Cardiac muscle cell (in vitro differentiated cells and primary cell): ENCODE results near the gene FAM72B. TPM values are rescaled to one million over a fixed set of nuclear protein-coding genes. Genes with fewer than 3 reads are reported as not detected.
"Not testable (repeated sequence)": the region's sequence is repeated elsewhere in the genome, so short reads cannot be mapped to it uniquely, and the experiment has no call there.

ENCODE experiments used
- DNase-seq, 2 donors: peaks; one replicate each; pipeline versions ENCODE4 v3.0.0 to v3.0.0-alpha.2; 2010 to 2017; ENCODE audit warnings: low read depth in 1 of 2, low spot score in 1 of 2
- H3K27ac ChIP-seq: fragments of 200-600 bp; sonication (generic); 2 replicates; pipeline ENCODE4 v1.5.1; 2016
- H3K27me3 ChIP-seq: fragments of 200-600 bp; sonication (generic); 2 replicates; pipeline ENCODE4 v1.6.0; 2016; ENCODE audit warnings: control low read depth
- H3K36me3 ChIP-seq: fragments of 200-600 bp; sonication (generic); 2 replicates; pipeline ENCODE4 v1.5.1; 2016; ENCODE audit warnings: control low read depth
- H3K4me1 ChIP-seq: fragments of 200-600 bp; sonication (generic); 2 replicates; pipeline ENCODE4 v1.8.1; 2017; ENCODE audit warnings: low read depth, mild to moderate bottlenecking, mixed run types
- H3K4me3 ChIP-seq: fragments of 200-600 bp; sonication (generic); 2 replicates; pipeline ENCODE4 v1.5.1; 2016; ENCODE audit warnings: mild to moderate bottlenecking
- H3K9me3 ChIP-seq: fragments of 200-600 bp; sonication (generic); 2 replicates; pipeline ENCODE4 v1.5.1; 2017; ENCODE audit warnings: low read depth, mild to moderate bottlenecking, control low read depth
- polyA plus RNA-seq: library from polyadenylated mRNA; unstranded; fragments of >200 nt; fragmentation: Nextera tagmentation; extraction: Ambion mirVana; gene quantifications from 2 replicates; pipeline ENCODE4 v1.2.1, GENCODE V29; 2016
- total RNA-seq: library from RNA; depleted of rRNA; stranded (reverse); fragments of >200 nt; gene quantifications from 2 replicates; pipeline ENCODE4 v1.2.3, GENCODE V29; 2016

Gene FAM72B
- total and polyA plus RNA-seq, 2 experiments from 2014 or later = 1.8 to 6.8 TPM

GRCh38 chr1:121208375-121208774, 24.2 kb upstream of the FAM72B start:
- H3K4me3 ChIP-seq, H3K27me3 ChIP-seq, H3K36me3 ChIP-seq, H3K27ac ChIP-seq, H3K9me3 ChIP-seq, DNase-seq, H3K4me1 ChIP-seq: not testable (repeated sequence)

GRCh38 chr1:121207328-121207727, 23.2 kb upstream of the FAM72B start:
- not testable (repeated sequence) for H3K4me1 ChIP-seq, DNase-seq, H3K9me3 ChIP-seq, H3K4me3 ChIP-seq, H3K27me3 ChIP-seq, H3K36me3 ChIP-seq, H3K27ac ChIP-seq

DNA sequence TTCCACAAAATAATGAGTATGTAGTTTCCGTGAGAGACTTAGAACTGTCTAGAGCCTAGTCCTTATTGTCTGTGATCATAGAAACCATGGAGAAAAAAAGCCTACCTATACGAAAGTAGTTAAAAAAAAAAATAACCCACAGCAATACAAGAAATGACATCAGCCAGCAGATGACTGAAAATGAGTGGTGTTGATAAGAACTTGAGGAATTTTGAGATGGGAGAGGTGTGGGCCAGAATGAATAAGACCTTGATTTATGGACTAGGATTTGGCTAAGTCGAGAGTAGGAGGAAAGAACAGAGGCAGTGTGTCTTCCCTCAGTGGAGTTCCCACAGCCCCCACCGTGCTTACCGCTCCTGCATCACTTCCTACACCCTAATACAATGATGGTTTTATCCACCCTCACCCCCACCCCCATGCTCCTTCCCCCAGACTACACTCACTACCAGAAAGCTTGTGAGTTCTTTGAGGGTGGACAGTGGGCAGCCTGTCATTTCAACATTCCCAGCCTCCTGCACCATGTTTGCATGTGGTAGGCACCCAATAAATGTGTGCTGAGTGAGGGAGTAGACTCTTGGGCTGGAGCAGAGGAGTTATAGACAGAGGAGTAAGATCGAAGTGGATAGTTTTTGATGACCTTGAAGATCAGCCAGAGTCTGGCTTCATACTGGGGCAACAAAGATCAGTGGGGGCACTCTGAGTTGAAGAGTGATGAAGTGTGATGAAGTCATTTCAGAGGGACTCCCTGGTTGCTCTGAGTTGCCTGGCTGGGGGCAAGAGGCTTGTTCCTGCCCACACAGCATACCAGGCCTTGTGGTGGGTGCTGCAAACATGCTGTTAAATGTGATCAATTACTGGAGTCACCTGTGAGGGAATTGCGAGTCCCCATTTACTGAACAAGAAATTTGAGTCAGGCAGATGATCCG, 21.9 kb upstream of the FAM72B start:
- H3K4me1 ChIP-seq, H3K27me3 ChIP-seq, H3K36me3 ChIP-seq, DNase-seq, H3K4me3 ChIP-seq, H3K27ac ChIP-seq, H3K9me3 ChIP-seq: not testable (repeated sequence)

DNA sequence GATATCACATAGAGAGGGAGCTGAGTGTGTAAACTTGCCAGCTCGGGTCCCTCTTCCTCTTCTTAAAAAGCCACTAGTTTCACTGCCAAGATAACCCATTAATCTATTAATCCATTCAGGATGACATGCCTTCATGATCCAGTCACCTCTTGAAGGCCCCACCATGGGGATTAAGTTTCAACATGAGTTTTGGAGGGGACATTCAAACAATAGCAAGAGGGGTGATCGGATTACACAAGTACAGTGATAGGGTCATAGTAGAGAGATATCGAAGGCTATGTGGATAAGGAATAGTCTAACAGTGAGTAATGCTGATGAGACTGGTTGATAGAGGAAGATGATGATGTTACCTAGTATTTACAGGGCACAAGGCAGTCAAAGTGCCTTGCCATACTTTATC, 18.8 kb upstream of the FAM72B start:
- H3K27me3 ChIP-seq, H3K27ac ChIP-seq, H3K4me1 ChIP-seq, DNase-seq, H3K4me3 ChIP-seq, H3K9me3 ChIP-seq, H3K36me3 ChIP-seq: not testable (repeated sequence)

GRCh38 chr1:121200985-121201981, 17.1 kb upstream of the FAM72B start:
- H3K36me3 ChIP-seq, H3K27me3 ChIP-seq, H3K27ac ChIP-seq, H3K9me3 ChIP-seq, H3K4me3 ChIP-seq, H3K4me1 ChIP-seq: not testable (repeated sequence)
- peak in 1 of 2 donors; percentile 40 for DNase-seq

DNA sequence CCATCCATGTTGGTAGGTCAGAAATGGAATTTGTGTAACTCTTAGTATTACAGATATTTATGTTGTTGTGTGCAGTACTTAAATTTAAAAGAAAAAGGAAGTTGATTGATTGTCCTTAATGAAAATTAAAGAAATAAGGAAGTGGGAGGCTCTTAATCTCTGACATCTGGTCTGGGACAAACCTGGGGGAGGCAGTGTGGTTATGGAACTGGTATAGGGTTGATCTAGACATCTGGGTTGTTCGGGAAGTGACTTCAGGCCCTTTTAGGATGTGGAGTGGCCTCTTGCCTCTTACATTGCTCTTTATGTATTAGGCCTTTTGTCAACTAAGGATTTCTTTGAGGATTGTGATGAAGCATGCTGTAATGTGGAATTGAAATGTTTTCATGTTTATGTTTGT, 16.1 kb upstream of the FAM72B start:
- H3K27me3 ChIP-seq, H3K36me3 ChIP-seq, H3K4me1 ChIP-seq, H3K9me3 ChIP-seq, DNase-seq, H3K27ac ChIP-seq, H3K4me3 ChIP-seq: not testable (repeated sequence)

GRCh38 chr1:121199763-121200162, 15.6 kb upstream of the FAM72B start:
- not testable (repeated sequence) for H3K4me1 ChIP-seq, H3K36me3 ChIP-seq, H3K9me3 ChIP-seq, H3K27ac ChIP-seq, H3K4me3 ChIP-seq, DNase-seq, H3K27me3 ChIP-seq

DNA sequence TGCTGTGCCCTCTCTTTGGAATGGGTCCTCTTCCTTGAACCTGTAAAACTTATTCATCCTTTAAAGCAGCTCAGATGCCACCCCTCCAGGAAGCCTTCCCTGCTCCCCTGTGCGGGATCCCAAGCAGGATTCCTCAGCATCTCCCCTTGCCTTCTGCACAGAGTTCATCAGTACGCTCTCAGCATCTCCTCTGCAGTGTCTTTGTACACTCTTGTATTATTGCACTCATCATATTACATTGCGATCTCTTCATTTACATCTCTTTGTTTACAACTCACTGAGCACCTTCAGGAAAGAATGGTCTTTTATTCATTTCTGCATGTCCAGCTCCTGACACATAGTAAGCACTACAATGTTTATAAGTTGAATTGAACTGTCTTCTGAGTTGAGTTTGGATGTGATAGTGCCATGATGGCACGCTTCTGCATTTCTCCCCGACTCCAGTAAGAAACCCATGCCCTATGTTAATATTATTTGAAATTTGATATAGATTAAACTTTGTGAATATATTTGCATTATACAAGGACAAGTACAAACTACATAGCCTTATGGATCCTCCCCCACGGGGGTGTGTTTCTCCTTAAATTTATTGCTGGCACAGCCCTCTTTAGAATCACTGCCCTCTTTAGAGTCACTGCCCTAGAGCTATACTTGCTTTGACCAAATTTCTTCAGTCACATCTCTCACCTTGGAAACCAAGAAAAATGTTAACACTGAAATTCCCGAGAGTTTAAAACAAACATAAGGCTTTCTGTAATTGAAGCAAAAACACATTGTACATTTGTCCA, 13.1 kb upstream of the FAM72B start:
- DNase-seq, H3K36me3 ChIP-seq, H3K4me1 ChIP-seq, H3K27me3 ChIP-seq, H3K27ac ChIP-seq, H3K4me3 ChIP-seq, H3K9me3 ChIP-seq: not testable (repeated sequence)

- H3K27ac ChIP-seq, H3K36me3 ChIP-seq, H3K9me3 ChIP-seq, DNase-seq, H3K27me3 ChIP-seq, H3K4me1 ChIP-seq, H3K4me3 ChIP-seq: not testable (repeated sequence)
Observed at GRCh38 chr1:121192512-121192911, 8.4 kb upstream of the FAM72B start.

DNA sequence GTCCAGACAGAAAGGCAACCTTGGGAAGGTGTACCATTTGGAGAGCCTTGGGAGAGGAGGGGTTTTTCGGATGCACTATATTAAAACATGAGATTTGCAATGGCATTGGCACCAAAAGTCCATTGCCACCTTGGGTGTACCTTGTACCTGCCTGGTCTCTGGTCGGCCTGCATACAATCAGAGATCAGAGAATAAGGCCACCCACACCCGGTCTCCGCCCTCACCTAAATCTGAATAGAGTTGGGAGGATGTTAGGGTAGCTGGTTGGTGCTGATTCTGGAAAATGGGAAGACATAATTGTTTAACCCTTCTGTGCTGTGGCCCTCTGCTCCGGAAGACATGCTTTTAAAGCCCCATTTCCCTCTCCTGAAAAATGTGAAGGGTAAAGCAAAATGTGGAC, 3.8 kb upstream of the FAM72B start:
- not testable (repeated sequence) for H3K27me3 ChIP-seq, DNase-seq, H3K4me3 ChIP-seq, H3K36me3 ChIP-seq, H3K27ac ChIP-seq, H3K9me3 ChIP-seq, H3K4me1 ChIP-seq

- H3K9me3 ChIP-seq, DNase-seq: not testable (repeated sequence)
- H3K4me3 ChIP-seq = peak overlapping the region; percentile 27
Observed at GRCh38 chr1:121186191-121186590, 2.1 kb upstream of the FAM72B start.

DNA sequence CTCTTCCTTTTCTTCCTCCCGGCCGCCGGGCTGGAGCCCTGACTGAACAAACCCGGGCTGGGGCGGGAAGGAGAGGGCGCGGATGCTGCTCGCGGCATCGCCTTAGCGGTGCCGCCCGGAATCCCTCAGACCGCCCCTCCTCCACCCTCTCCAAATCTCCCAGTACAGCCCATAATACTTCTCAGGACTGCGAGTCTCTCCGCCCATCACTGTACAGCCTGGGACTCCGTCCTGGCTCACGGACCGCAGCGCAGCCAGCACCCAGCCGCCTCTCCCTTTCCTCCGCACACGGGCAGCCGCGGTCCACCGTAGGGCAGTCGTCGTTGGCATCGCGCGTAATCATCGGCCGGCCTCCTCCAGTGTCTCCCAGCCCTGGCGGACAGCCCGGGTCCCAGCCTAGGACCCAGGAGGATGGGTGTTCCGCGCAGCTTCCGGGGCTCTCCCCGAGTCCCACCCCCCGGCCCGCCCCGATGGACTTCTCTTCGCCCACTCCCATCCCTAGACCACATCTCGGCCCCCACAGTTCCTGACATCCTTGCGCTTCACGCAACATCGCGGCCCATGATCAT, 1.1 kb upstream of the FAM72B start:
- not testable (repeated sequence) for H3K9me3 ChIP-seq, H3K36me3 ChIP-seq, DNase-seq, H3K27me3 ChIP-seq, H3K4me1 ChIP-seq, H3K27ac ChIP-seq
- H3K4me3 ChIP-seq = peak overlapping the region; percentile 45

More at GRCh38 chr1:121186191-121186590, 2.1 kb upstream of the FAM72B start:
- not testable (repeated sequence) for H3K36me3 ChIP-seq, H3K27me3 ChIP-seq, H3K27ac ChIP-seq, H3K4me1 ChIP-seq

- H3K27ac ChIP-seq, H3K4me1 ChIP-seq, H3K36me3 ChIP-seq, H3K9me3 ChIP-seq, H3K27me3 ChIP-seq: not testable (repeated sequence)
- DNase-seq = peak in 1 of 2 donors; percentile 0
- H3K4me3 ChIP-seq = peak overlapping the region; percentile 45
Observed at GRCh38 chr1:121183867-121184266, 273 bp downstream of the FAM72B start.
